Esophagus mucosa (tissue), 1 donor: ENCODE measurements around the gene NCOA3. TPM values are rescaled to one million over a fixed set of nuclear protein-coding genes. Genes with fewer than 3 reads are reported as not detected.

Experiments
- ATAC-seq: fragments of 200-7000 bp; cut with Tn5 transposase; one replicate; pipeline ENCODE4 v1.9.1; 2020
- total RNA-seq: library from RNA; stranded (reverse); gene quantifications from one replicate; pipeline ENCODE4 v1.2.4, GENCODE V29; 2023
- donor health status: DM: yes; HTN: yes; CAD: no.

NCOA3 gene
- total RNA-seq, 1 donor from 2014 or later, result 29.1 TPM

GRCh38 chr20:47682028-47682783, 180.5 kb downstream of the NCOA3 start:
- peak; percentile 72 for ATAC-seq

- ATAC-seq, result no peak
Observed at GRCh38 chr20:47682916-47683315, 181.2 kb downstream of the NCOA3 start.

- no peak for ATAC-seq
Observed at GRCh38 chr20:47684306-47685080, 182.8 kb downstream of the NCOA3 start.

- no peak for ATAC-seq
Observed at GRCh38 chr20:47686545-47686944, 184.9 kb downstream of the NCOA3 start.

GRCh38 chr20:47687095-47687987, 185.7 kb downstream of the NCOA3 start:
- ATAC-seq, result no peak

GRCh38 chr20:47688385-47689381, 187.0 kb downstream of the NCOA3 start:
- no peak for ATAC-seq

- no peak for ATAC-seq
Observed at GRCh38 chr20:47689731-47690130, 188.0 kb downstream of the NCOA3 start.

GRCh38 chr20:47691625-47692024, 189.9 kb downstream of the NCOA3 start:
- ATAC-seq, result no peak

GRCh38 chr20:47694021-47694818, 192.5 kb downstream of the NCOA3 start:
- ATAC-seq, result no peak

- no peak for ATAC-seq
Observed at GRCh38 chr20:47696856-47697255, 195.2 kb downstream of the NCOA3 start.

- no peak for ATAC-seq
Observed at GRCh38 chr20:47698142-47698541, 196.5 kb downstream of the NCOA3 start.

GRCh38 chr20:47699818-47700217, 198.1 kb downstream of the NCOA3 start:
- ATAC-seq, result no peak

- no peak for ATAC-seq
Observed at GRCh38 chr20:47700327-47700726, 198.6 kb downstream of the NCOA3 start.

GRCh38 chr20:47701612-47702011, 199.9 kb downstream of the NCOA3 start:
- ATAC-seq, result no peak

GRCh38 chr20:47703748-47704147, 202.1 kb downstream of the NCOA3 start:
- ATAC-seq, result no peak

- ATAC-seq, result peak; percentile 26
Observed at GRCh38 chr20:47704746-47705496, 203.2 kb downstream of the NCOA3 start.

GRCh38 chr20:47705497-47705856, 203.8 kb downstream of the NCOA3 start:
- no peak for ATAC-seq

- no peak for ATAC-seq
Observed at GRCh38 chr20:47706345-47706744, 204.7 kb downstream of the NCOA3 start.
